H9 (cell line): Measurements from ENCODE around the gene KRTAP27-1. TPM values are rescaled to one million over a fixed set of nuclear protein-coding genes. Genes with fewer than 3 reads are reported as not detected.

Experiments
- DNase-seq: peaks from one replicate; pipeline ENCODE4 v3.0.0-alpha.2; 2017
- H2AFZ ChIP-seq: one replicate; pipeline ENCODE4 v1.6.1; 2013; ENCODE audit warnings: mild to moderate bottlenecking, low read length, control low read depth, moderate library complexity
- H2AK5ac ChIP-seq: 2 replicates; pipeline ENCODE4 v1.6.1; 2013; ENCODE audit warnings: low read length, control low read depth, mixed read lengths; ENCODE audit not compliant: insufficient read length
- H2BK120ac ChIP-seq: one replicate; pipeline ENCODE4 v1.6.1; 2013; ENCODE audit warnings: low read depth, mild to moderate bottlenecking, low read length, control low read depth, inconsistent platforms; ENCODE audit not compliant: poor library complexity, severe bottlenecking
- H2BK12ac ChIP-seq: 2 replicates; pipeline ENCODE4 v1.6.1; 2013; ENCODE audit warnings: low read length, control low read depth, mixed read lengths, low read depth; ENCODE audit not compliant: insufficient read length
- H2BK15ac ChIP-seq: 2 replicates; pipeline ENCODE4 v1.6.1; 2013; ENCODE audit warnings: low read depth, low read length, control low read depth
- H2BK20ac ChIP-seq: one replicate; pipeline ENCODE4 v1.6.1; 2013; ENCODE audit warnings: low read depth, mild to moderate bottlenecking, low read length, control low read depth, inconsistent platforms; ENCODE audit not compliant: poor library complexity, severe bottlenecking
- H2BK5ac ChIP-seq: 2 replicates; pipeline ENCODE4 v1.6.1; 2013; ENCODE audit warnings: low read length, control low read depth, mixed read lengths; ENCODE audit not compliant: insufficient read length
- H3K14ac ChIP-seq: 2 replicates; pipeline ENCODE4 v1.6.1; 2013; ENCODE audit warnings: low read length, control low read depth; ENCODE audit not compliant: insufficient read depth
- H3K18ac ChIP-seq: 2 replicates; pipeline ENCODE4 v1.6.1; 2013; ENCODE audit warnings: low read depth, mild to moderate bottlenecking, mixed read lengths, low read length, control low read depth; ENCODE audit not compliant: insufficient read length
- H3K23ac ChIP-seq: 2 replicates; pipeline ENCODE4 v1.6.1; 2013; ENCODE audit warnings: low read length, control low read depth, mixed read lengths, low read depth; ENCODE audit not compliant: insufficient read length
- H3K23me2 ChIP-seq: 2 replicates; pipeline ENCODE4 v1.6.1; 2013; ENCODE audit warnings: low read depth, mild to moderate bottlenecking, mixed read lengths, low read length, control low read depth; ENCODE audit not compliant: insufficient read length, poor library complexity, severe bottlenecking
- H3K27ac ChIP-seq: 2 replicates; pipeline ENCODE4 v1.5.1; 2013; ENCODE audit warnings: low read length, control low read depth, mixed read lengths, low read depth; ENCODE audit not compliant: insufficient read length
- H3K27me3 ChIP-seq: 2 replicates; pipeline ENCODE4 v1.6.1; 2013; ENCODE audit warnings: low read length, control low read depth, inconsistent platforms; ENCODE audit not compliant: insufficient read depth
- H3K4ac ChIP-seq: 2 replicates; pipeline ENCODE4 v1.6.1; 2013; ENCODE audit warnings: low read depth, mild to moderate bottlenecking, control low read depth, inconsistent platforms, low read length, moderate library complexity
- H3K4me1 ChIP-seq: 2 replicates; pipeline ENCODE4 v1.6.1; 2013; ENCODE audit warnings: low read length, control low read depth, inconsistent platforms; ENCODE audit not compliant: insufficient read depth
- H3K4me2 ChIP-seq: 2 replicates; pipeline ENCODE4 v1.6.1; 2013; ENCODE audit warnings: low read length, control low read depth, mixed read lengths; ENCODE audit not compliant: insufficient read length, insufficient read depth
- H3K56ac ChIP-seq: 2 replicates; pipeline ENCODE4 v1.6.1; 2013; ENCODE audit warnings: low read depth, mild to moderate bottlenecking, mixed read lengths, low read length, control low read depth; ENCODE audit not compliant: insufficient read length
- H3K79me1 ChIP-seq: 2 replicates; pipeline ENCODE4 v1.6.1; 2013; ENCODE audit warnings: low read depth, mild to moderate bottlenecking, moderate library complexity, low read length, control low read depth, inconsistent platforms; ENCODE audit not compliant: insufficient read depth, poor library complexity, severe bottlenecking
- H3K79me2 ChIP-seq: 2 replicates; pipeline ENCODE4 v1.6.1; 2013; ENCODE audit warnings: low read length, control low read depth, inconsistent platforms; ENCODE audit not compliant: insufficient read depth
- H3K9ac ChIP-seq: 2 replicates; pipeline ENCODE4 v1.6.1; 2013; ENCODE audit warnings: low read length, control low read depth, mixed read lengths; ENCODE audit not compliant: insufficient read length; ENCODE audit errors: extremely low read depth
- H3K9me3 ChIP-seq: one replicate; pipeline ENCODE4 v1.6.1; 2013; ENCODE audit warnings: low read depth, low read length, inconsistent platforms; ENCODE audit not compliant: control insufficient read depth
- H3T11ph ChIP-seq: one replicate; pipeline ENCODE4 v1.6.1; 2013; ENCODE audit warnings: mild to moderate bottlenecking, low read length, control low read depth, inconsistent platforms
- H4K20me1 ChIP-seq: one replicate; pipeline ENCODE4 v1.6.1; 2013; ENCODE audit not compliant: control insufficient read depth, insufficient read length, insufficient read depth
- H4K5ac ChIP-seq: 2 replicates; pipeline ENCODE4 v1.6.1; 2013; ENCODE audit warnings: low read depth, mild to moderate bottlenecking, mixed read lengths, low read length, control low read depth; ENCODE audit not compliant: insufficient read length
- H4K8ac ChIP-seq: replicated peaks from 2 replicates; pipeline ENCODE4 v1.6.1; 2013; ENCODE audit warnings: low read length, control low read depth, mixed read lengths, low read depth; ENCODE audit not compliant: insufficient read length
- H4K91ac ChIP-seq: 2 replicates; pipeline ENCODE4 v1.6.1; 2013; ENCODE audit warnings: low read depth, mild to moderate bottlenecking, moderate library complexity, mixed read lengths, low read length, control low read depth; ENCODE audit not compliant: insufficient read length
- H3K27ac Mint-ChIP-seq, 3 experiments: 2 replicates in 2 of 3; 3 replicates in 1 of 3; pipeline ENCODE4 v1.8.0; 2020 to 2021; ENCODE audit warnings: mixed read lengths in 3 of 3, mild to moderate bottlenecking in 1 of 3, moderate library complexity in 1 of 3
- H3K27me3 Mint-ChIP-seq: 2 replicates; pipeline ENCODE4 v1.8.0; 2021; ENCODE audit warnings: low read depth, mild to moderate bottlenecking, moderate library complexity, mixed read lengths
- H3K36me3 Mint-ChIP-seq, 3 experiments: 2 replicates in 2 of 3; 3 replicates in 1 of 3; pipeline ENCODE4 v1.8.0; 2020 to 2021; ENCODE audit warnings: low read depth in 3 of 3, mixed read lengths in 3 of 3; ENCODE audit not compliant: insufficient read depth in 1 of 3
- H3K4me1 Mint-ChIP-seq, 2 experiments: 2 replicates each; pipeline ENCODE4 v1.8.0; 2020; ENCODE audit warnings: mixed read lengths in 2 of 2
- H3K4me3 Mint-ChIP-seq, 2 experiments: 2 replicates in 1 of 2; 3 replicates in 1 of 2; pipeline ENCODE4 v1.8.0; 2020 to 2021; ENCODE audit warnings: mild to moderate bottlenecking in 2 of 2, mixed read lengths in 2 of 2, moderate library complexity in 1 of 2
- H3K9me3 Mint-ChIP-seq, 2 experiments: 2 replicates in 1 of 2; 3 replicates in 1 of 2; pipeline ENCODE4 v1.8.0; 2020; ENCODE audit warnings: mild to moderate bottlenecking in 2 of 2, mixed read lengths in 2 of 2, moderate library complexity in 1 of 2
- WGBS: extraction: QIAGEN DNeasy Blood & Tissue Kit; methylation state at CpG from one replicate; pipeline ENCODE4 v1.1.7; 2013; ENCODE audit warnings: missing lambda C conversion rate, low lambda C conversion rate, mixed read lengths; ENCODE audit not compliant: insufficient read length; ENCODE audit errors: extremely low coverage; 5-methylcytosine and 5-hydroxymethylcytosine counted together
- microRNA-seq: library from miRNA; unstranded; fragments of <30 nt; microRNA quantifications from one replicate; pipeline ENCODE4, GENCODE V29; 2020; ENCODE audit warnings: borderline microRNAs expressed
- total RNA-seq: library from RNA; stranded (reverse); gene quantifications from 2 replicates; pipeline ENCODE4 v1.2.1, GENCODE V29; 2021
- TF ChIP-seq, protein P1 (sequence below): fragments of 200-600 bp; sonication (generic); conservative IDR thresholded peaks from 3 replicates; pipeline ENCODE4 v1.8.0; 2021; ENCODE audit warnings: antibody characterized with exemption, mild to moderate bottlenecking

Gene KRTAP27-1
- total RNA-seq, 1 experiment from 2014 or later: not detected

DNA sequence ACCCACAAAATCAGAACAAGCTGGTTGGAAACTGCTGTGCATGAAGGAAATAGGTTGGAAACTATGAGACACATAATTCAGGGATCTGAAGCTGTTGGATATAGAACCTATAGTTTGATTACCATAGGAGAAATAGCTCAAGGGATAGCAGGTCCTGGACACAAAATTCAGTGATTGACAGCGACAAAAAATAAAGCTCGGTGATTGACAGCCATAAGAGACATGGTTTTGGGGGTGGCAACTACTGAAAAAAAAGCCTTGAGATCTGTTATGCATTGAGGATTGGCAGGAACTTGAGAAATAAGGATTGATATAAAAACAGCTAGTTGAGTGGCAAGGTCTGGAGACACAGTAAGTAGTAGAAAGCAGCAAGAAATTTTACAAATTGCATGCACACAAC lies 48.3 kb downstream of the KRTAP27-1 start, which contains the start of gene KRTAP25-1:
TSS of gene KRTAP25-1 (minus strand) at position 300 of the 400 bp plus-strand sequence. CDS start at position 276, 24 bp downstream.
- TF ChIP-seq, protein P1, sequence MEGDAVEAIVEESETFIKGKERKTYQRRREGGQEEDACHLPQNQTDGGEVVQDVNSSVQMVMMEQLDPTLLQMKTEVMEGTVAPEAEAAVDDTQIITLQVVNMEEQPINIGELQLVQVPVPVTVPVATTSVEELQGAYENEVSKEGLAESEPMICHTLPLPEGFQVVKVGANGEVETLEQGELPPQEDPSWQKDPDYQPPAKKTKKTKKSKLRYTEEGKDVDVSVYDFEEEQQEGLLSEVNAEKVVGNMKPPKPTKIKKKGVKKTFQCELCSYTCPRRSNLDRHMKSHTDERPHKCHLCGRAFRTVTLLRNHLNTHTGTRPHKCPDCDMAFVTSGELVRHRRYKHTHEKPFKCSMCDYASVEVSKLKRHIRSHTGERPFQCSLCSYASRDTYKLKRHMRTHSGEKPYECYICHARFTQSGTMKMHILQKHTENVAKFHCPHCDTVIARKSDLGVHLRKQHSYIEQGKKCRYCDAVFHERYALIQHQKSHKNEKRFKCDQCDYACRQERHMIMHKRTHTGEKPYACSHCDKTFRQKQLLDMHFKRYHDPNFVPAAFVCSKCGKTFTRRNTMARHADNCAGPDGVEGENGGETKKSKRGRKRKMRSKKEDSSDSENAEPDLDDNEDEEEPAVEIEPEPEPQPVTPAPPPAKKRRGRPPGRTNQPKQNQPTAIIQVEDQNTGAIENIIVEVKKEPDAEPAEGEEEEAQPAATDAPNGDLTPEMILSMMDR: no peak
- H3K9ac ChIP-seq: no peak within 1 kb of the TSS
- no peaks in the 10 kb centered on the region for H3K9me3 ChIP-seq
- no peak within 1 kb of the TSS for H3K56ac ChIP-seq
- H2BK120ac ChIP-seq: no peak within 1 kb of the TSS
- WGBS: no CpG with 5 or more reads among the region's 2 CpGs
- no peaks in the 10 kb centered on the region for H3K79me2 ChIP-seq
- no peak for DNase-seq
- H3K27me3 ChIP-seq: no peaks in the 10 kb centered on the region
- no peak within 1 kb of the TSS for H2AFZ ChIP-seq
- H2AK5ac ChIP-seq: no peak within 1 kb of the TSS
- H2BK20ac ChIP-seq: no peak within 1 kb of the TSS
- no peak within 1 kb of the TSS for H2BK15ac ChIP-seq
- no peak within 1 kb of the TSS for H2BK5ac ChIP-seq
- no peaks in the 10 kb centered on the region for H4K20me1 ChIP-seq
- no peak within 1 kb of the TSS for H3K14ac ChIP-seq
- H3K18ac ChIP-seq: no peak within 1 kb of the TSS
- H3K4me1 ChIP-seq: no peaks in the 10 kb centered on the region
- H3K4ac ChIP-seq: no peak within 1 kb of the TSS
- no peak within 1 kb of the TSS for H4K5ac ChIP-seq
- no peak within 1 kb of the TSS for H3T11ph ChIP-seq
- no peak within 1 kb of the TSS for H3K4me3 Mint-ChIP-seq
- no peak within 1 kb of the TSS for H3K27ac ChIP-seq
- no peak within 1 kb of the TSS for H2BK12ac ChIP-seq
- H3K4me1 Mint-ChIP-seq: no peaks in the 10 kb centered on the region
- H3K9me3 Mint-ChIP-seq: no peaks in the 10 kb centered on the region; a peak in 1 of 5 replicates
- H3K27ac Mint-ChIP-seq: no peak within 1 kb of the TSS
- H3K27me3 Mint-ChIP-seq: no peaks in the 10 kb centered on the region
- H3K23ac ChIP-seq: no peak within 1 kb of the TSS
- H4K91ac ChIP-seq: no peak within 1 kb of the TSS
- no peak within 1 kb of the TSS for H3K4me2 ChIP-seq
- no peaks in the 10 kb centered on the region for H3K36me3 Mint-ChIP-seq
- H3K23me2 ChIP-seq: no peaks in the 10 kb centered on the region
- no peaks in the 10 kb centered on the region for H3K79me1 ChIP-seq
- H4K8ac ChIP-seq: no peak within 1 kb of the TSS

Small RNAs within 50 kb of the gene (microRNA-seq; reads per million reads assigned to microRNA genes)
- gene MIR4327: not detected

Other genes with a start within 250 kb of the KRTAP27-1 start
- not detected in 2 replicates for gene CLDN17, start 170.9 kb downstream of the KRTAP27-1 start, total RNA-seq
- gene CLDN8, start 121.6 kb downstream of the KRTAP27-1 start, total RNA-seq: not detected in 2 replicates
- gene KRTAP24-1, start 54.7 kb downstream of the KRTAP27-1 start, total RNA-seq: not detected in 2 replicates
- not detected in 2 replicates for gene KRTAP25-1, start 48.2 kb downstream of the KRTAP27-1 start, total RNA-seq
- gene KRTAP26-1, start 17.4 kb downstream of the KRTAP27-1 start, total RNA-seq: not detected in 2 replicates
- not detected in 2 replicates for gene KRTAP23-1, start 10.9 kb upstream of the KRTAP27-1 start, total RNA-seq
- not detected in 2 replicates for gene KRTAP13-2, start 34.6 kb upstream of the KRTAP27-1 start, total RNA-seq
- gene KRTAP13-1, start 58.3 kb upstream of the KRTAP27-1 start, total RNA-seq: not detected in 2 replicates
- gene KRTAP13-3, start 88.2 kb upstream of the KRTAP27-1 start, total RNA-seq: not detected in 2 replicates
- gene KRTAP13-4, start 92.5 kb upstream of the KRTAP27-1 start, total RNA-seq: 0.39 and 0.68 TPM in 2 replicates
- gene KRTAP15-1, start 102.6 kb upstream of the KRTAP27-1 start, total RNA-seq: not detected in 2 replicates
- gene KRTAP19-1, start 142.7 kb upstream of the KRTAP27-1 start, total RNA-seq: not detected in 2 replicates
- gene KRTAP19-2, start 149.7 kb upstream of the KRTAP27-1 start, total RNA-seq: not detected in 2 replicates
- not detected in 2 replicates for gene KRTAP19-3, start 154.3 kb upstream of the KRTAP27-1 start, total RNA-seq
- gene KRTAP19-4, start 159.5 kb upstream of the KRTAP27-1 start, total RNA-seq: not detected in 2 replicates
- gene KRTAP19-5, start 164.4 kb upstream of the KRTAP27-1 start, total RNA-seq: not detected in 2 replicates
- not detected in 2 replicates for gene KRTAP19-6, start 204.2 kb upstream of the KRTAP27-1 start, total RNA-seq
- gene KRTAP19-7, start 223.6 kb upstream of the KRTAP27-1 start, total RNA-seq: not detected in 2 replicates